Loucy (cell line): ENCODE measurements around the gene LANCL1.

ENCODE experiments used
- CTCF ChIP-seq: fragments of 200-600 bp; sonication (generic); conservative IDR thresholded peaks from 2 replicates; pipeline ENCODE4 v1.5.1; 2014; ENCODE audit warnings: mild to moderate bottlenecking, antibody characterized with exemption, low read length
- EZH2phosphoT487 ChIP-seq: fragments of 200-600 bp; IDR thresholded peaks from 2 replicates; pipeline ENCODE4 v1.6.1; 2018; ENCODE audit warnings: antibody characterized with exemption, mild to moderate bottlenecking, moderate library complexity, borderline replicate concordance

- no peak for TF ChIP-seq CTCF
- no peak for TF ChIP-seq EZH2phosphoT487
Measured at GRCh38 chr2:210412660-210413059, 63.9 kb downstream of the LANCL1 start.
